NCI-H128 (cell line): ENCODE measurements around the gene NPIPA8.
"Not testable (repeated sequence)": the region's sequence is repeated elsewhere in the genome, so short reads cannot be mapped to it uniquely, and the experiment has no call there.

Source experiments
- DNase-seq: peaks from one replicate; lab custom pipeline; 2025; ENCODE audit not compliant: unreplicated experiment; lab: John Stamatoyannopoulos, UW

Gene NPIPA8

DNA sequence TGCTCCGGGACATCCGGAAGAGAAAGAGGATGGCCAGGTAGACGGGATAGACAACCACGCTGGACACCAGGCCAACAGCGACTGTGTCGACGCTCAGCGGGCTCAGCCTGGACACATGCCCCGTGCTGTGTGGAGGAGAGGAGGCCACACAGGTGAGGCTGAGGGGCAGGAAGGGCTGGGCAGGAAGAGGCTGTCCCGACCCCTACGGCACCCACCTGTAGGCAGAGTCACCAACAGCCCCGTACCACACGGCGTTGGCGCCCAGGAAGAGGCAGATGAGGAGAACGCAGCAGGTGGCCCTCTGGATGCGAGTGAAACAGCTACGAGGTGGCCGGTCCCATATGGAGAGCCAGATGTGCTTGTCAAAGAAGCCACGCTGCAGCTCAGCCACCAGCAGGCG lies at the start of gene NPIPA8:
Gene NPIPA8 (minus strand): TSS at position 101 of the 400 bp plus-strand sequence. CDS start 4,074 bp downstream, outside the sequence.
- DNase-seq = not testable (repeated sequence)

DNA sequence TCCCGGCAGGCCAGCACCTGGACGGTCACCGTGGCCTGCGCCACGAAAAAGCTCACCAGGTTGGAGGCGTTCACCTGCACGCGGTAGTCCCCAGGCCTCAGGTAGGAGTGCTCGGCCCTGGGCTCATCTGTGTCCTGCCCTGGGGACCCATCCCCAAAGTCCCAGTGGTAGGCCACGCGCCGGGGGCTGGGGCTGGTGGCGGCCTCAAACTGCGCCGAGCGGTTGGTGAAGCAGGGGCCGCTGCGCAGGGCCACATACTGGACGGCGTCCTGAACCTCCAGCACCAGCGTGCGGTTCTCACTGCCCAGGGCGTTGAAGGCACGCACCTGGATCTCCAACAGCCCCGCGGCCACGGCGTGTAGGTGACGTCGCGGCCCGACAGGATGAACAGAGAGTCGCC lies 48.7 kb upstream of the NPIPA8 start:
- not testable (repeated sequence) for DNase-seq

DNA sequence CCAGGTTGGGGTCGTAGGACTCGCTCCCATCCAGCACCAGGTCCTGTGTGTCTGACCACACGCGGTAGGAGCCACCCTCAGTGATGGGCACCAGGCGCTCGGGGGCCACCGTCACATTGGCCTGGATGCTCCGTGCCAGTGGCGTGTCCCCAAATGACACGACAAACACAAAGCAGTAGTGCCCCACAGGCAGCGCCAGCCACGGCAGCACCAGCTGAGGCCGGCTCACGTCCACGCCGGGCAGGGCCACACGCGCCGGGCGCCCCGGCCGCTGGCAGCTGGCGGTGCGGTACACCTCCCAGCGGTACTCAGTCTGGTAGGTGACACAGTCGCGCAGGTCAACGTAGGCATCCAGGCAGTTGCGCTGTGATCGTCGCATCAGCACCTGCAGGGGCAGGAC lies 48.3 kb upstream of the NPIPA8 start:
- DNase-seq = not testable (repeated sequence)

DNA sequence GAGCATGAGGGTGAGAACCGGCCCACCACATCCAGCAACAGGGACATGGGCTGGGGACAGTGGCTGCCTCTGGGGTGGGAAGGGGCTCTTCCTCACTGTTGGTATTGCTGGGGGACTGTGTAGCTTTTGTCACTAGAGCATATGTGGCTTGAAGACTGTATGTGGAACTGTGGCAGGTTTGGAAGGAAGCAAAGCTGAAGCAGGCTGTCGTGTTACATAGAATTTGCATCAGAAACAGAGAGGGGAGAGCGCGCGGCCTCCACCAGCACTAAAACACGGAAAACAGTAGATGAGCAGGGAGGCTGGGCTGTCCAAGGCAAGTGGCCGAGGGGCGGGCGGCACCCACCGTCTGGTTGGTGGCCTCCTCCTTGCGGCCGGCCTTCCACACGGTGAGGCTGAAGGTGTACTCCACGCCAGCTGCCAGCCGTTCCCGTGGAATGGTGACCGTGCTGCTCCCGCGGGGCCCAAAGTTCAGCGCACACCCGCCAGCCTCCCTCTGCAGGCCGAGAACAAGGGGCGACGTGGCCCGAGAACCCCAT lies 47.6 kb upstream of the NPIPA8 start:
- not testable (repeated sequence) for DNase-seq

DNA sequence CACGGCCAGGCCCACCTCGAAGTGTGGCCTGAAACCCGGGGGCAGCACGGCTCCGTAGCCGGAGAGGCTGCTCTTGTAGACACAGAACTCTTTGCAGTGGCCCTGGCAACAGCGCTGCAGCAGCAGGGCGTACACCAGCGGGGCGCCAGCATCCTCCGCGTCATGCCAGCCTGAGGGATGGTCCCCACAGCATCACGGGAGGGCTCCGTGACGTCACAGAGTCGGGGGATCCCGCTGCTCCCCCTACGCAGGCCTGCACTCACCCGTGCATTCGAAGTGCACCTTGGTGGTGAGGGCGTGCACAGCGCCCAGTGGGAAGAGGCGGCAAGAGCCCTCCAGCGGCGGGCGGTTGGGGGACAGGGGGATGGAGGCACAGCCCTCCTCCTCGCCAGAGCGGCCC lies 46.2 kb upstream of the NPIPA8 start:
- DNase-seq = not testable (repeated sequence)

DNA sequence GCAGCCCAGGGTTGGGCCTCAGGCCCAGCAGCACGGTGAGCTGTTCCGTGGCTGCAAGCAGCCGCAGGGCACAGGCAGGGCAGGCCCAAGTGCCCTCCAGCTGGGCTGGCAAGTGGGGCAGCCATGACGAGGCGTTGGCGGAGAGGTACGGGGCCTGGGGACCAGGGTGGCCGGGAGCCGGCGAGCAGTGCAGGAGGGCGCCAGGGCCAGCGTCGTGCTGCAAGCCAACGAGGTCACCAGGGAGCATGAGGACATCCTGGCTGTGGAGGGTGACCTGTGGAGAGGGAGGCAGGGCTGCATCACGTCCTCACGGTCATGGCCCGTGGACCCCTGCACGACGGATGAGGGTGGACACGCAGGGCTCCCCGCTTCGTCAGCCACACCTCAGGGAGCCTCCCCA lies 11.2 kb upstream of the NPIPA8 start:
- DNase-seq = not testable (repeated sequence)

DNA sequence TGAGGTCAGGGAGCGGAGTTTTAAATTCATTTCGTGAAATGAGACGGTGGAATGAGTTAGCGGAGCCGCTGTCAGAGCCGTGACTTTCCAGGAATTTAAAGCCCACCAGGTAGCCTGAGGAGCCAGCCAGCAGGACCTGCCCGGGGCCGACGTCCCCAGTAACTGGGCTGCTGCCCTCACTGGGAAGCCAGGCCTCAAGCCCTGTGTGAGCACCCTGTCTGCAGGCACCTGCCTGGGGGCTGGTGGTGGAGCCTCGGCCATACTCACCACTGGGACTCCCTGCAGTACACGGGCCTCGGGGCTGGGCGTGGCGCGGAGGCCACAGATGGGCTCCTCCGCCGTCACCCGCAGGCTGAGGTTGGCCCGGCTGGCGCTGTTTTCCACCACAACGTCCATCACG lies 10.5 kb upstream of the NPIPA8 start:
- not testable (repeated sequence) for DNase-seq

DNA sequence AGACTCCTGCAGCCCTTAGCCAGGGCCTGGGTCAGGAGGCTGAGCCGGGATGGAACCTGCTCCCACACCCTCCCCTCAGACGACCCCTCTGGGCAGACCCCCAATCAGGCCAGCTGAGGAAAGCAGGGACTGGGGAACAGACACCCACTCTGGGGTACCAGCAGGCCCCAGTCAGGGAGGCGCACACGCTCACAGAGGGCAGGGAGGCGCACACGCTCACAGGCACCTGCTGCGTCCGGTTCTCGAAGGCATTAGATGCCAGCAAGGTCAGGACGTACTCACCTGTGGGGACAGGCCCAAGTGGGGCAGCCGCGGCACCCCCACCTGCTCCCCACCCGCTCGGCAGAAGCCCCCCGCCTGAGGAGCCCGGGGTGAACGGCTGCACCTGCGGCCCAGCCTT lies 8.1 kb upstream of the NPIPA8 start:
- not testable (repeated sequence) for DNase-seq

DNA sequence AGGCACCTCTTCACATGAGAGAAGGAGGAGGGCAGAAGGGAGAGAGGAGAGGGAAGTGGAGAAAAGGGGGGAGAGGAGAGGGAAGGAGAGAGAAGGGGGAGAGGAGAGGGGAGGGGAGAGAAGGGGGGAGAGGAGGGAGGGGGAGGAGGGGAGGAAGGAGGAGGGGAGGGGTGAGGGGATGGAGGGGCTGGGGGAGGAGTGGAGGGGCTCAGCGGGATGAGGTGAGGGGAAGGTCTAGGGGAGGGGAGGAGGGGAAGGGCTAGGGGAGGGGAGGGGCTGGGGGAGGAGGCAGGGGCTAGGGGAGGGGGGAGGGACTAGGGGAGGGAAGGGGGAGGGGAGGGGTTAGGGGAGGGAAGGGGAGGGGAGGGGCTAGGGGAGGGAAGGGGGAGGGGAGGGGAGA lies 5.5 kb upstream of the NPIPA8 start:
- not testable (repeated sequence) for DNase-seq

DNA sequence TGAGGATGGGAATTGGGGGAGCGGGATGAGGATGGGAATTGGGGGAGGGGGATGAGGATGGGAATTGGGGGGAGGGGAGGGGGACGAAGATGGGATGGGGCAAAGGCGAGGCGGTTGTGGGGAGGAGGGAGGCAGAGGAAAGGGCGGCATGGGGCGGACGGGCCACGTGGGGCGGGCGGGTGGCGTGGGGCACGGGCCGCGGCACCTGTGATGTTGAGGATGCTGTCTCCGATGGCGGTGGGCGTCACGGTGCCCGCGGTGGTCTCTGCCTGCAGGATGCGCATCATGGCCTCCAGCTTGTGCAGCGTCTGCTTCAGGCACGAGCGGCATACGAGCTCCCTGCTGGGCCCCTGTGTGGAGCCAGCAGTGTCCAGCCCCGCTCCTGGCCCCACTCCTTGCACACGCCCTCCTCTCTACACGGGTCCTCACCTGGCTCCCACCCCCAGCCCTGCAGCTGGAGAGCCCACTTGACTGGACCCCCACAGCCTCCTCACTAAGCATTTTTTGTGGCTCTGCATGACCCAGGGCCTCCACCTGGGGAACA lies 5.0 kb upstream of the NPIPA8 start:
- DNase-seq = not testable (repeated sequence)

DNA sequence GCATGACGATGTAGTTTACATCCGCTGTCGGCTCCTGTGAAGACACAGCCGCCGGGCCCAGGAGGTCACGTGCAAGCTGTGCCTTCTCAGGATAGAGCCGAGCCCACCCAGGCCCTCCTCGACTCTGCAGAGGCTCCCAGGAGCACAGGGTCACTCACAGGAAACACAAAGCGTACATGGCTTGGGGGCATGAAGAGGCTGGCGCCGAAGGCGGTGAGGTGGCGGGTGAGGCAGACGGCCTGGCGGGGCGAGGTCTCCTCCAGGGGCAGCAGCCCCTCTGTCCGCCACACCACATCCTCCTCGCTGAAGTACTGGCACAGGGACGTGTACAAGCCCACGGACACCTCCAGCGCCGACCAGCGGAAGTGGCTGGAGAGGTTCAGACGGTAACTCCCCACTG lies 2.7 kb upstream of the NPIPA8 start:
- DNase-seq = not testable (repeated sequence)

DNA sequence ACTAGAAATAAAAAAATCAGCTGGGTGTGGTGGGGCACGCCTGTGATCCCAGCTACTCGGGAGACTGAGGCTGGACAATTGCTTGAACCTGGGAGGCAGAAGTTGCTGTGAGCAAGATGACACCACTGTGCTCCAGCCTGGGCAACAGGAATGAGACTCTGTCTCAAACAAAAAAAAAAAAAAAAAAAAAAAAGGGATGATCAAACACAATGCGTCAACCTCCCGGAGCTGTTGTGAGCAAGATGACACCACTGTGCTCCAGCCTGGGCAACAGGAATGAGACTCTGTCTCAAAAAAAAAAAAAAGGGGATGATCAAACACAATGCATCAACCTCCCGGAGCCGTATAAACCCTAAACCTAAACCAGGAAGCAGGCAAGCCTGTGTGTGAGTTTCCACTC lies 24.7 kb downstream of the NPIPA8 start:
- DNase-seq = not testable (repeated sequence)

DNA sequence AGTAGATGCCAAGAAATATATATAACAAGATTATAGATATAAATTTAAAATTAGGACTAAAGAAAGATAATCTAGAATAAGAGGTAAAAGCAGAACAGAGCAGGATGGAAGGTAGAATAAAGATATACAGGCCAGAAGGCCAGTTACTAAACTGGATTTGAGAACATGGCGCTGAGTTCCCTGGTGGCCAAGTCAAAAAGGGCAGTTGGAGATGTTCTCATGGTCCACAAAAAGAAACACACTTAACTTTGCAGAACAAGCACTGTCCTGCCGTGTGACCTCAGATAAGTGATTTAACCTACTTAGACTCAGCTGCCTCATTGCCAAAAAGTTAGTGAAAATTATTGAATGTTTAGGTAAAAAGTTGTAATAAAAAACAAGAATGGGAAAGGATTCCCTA lies 27.4 kb downstream of the NPIPA8 start:
- DNase-seq = not testable (repeated sequence)

DNA sequence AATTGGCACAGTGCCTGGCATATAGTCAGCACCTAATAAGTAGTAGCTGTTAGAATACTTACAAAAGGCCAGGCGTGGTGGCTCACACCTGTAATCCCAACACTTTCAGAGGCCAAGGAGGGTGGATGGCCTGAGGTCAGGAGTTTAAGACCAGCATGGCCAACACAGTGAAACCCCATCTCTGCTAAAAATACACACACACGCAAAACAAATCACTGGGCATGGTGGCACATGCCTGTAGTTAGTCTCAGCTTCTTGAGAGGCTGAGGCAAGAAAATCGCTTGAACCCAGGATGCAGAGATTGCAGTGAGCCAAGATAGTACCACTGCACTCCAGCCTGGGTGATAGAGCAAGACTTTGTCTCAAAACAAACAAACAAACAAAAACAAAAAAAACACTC lies 29.3 kb downstream of the NPIPA8 start:
- DNase-seq = not testable (repeated sequence)

DNA sequence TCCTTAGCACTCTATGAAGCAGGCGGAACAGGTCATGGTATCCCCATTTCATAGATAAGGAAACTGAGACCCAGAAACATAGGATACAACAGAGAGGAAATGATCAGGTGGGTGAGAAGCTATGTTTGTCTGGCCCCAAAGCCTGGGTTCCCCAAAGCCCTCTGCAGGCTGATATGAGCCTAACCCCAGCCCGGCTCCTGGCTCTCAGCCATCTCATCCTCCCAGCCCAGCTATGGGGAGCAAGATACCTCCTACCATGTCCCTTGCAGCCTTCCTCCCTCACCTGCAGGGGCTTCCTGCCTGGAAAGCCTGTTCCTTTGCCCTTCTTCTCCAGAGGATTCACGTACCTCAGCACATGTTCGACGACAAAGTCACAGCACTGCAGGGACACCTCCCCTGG lies 30.5 kb downstream of the NPIPA8 start:
- DNase-seq = not testable (repeated sequence)

DNA sequence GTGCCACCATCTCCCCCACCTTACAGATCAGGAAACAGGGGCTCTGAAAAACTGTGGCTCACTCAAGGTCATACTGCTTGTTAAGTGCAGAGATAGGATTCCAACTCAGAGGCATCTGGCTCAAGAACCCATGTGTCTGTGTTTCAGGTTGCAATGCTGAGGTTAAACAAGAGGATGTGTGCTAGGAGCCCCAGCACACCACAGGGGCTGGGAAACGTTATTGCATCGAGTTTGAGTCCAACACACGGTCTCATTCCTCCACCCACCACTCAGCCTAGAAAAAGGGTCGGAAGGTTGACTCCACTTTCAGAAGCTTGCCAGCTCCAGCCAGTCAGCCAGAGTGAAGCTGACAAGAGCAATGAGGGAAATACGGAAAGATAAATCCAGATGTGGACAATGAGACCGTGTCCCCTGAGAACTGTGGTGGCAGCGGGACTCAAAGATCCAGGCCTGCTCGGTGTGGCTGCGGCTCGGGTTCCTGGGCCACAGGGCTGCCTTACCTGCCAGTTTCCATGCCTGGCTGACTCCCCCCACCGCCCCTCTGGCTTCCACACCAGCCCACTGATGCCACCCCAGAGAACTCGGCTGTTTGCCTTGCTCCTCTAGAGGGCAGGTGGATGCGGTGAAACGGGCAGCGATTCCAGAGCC lies 33.4 kb downstream of the NPIPA8 start:
- not testable (repeated sequence) for DNase-seq

DNA sequence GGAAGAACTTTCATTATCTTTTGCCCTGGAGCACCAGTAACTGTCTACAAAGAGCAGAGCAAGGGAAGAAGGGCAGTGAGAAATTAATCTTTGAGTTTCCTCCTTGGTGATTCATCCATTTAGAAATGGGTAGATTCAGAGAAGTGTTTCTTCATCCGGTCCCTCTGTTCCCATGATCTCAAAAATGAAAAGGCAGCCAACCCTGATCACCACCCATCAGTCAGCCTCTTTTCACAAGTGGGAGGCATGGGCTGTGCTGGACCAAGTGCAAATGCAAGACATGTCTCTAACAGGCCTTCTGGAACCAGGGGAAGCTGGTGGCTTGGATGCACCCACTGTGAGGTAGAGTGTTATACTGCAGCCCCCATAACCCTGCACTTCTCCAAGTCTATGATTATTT lies 38.8 kb downstream of the NPIPA8 start:
- not testable (repeated sequence) for DNase-seq

DNA sequence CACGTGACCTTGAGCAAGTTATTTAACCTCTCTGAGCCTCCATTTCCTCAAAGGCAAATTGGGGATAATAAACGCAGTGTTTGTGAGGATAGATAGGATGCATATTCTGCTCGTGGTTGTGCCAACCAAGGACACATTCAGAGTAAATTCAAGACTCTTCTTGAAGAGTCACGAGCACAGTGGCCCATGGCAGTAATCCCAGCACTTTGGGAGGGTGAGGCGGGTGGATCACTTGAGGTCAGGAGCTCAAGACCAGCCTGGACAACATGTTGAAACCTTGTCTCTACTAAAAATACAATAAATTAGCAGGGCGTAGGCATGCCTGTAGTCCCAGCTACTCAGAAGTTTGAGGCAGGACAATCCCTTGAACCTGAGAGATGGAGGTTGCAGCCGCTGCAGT lies 39.6 kb downstream of the NPIPA8 start:
- not testable (repeated sequence) for DNase-seq

DNA sequence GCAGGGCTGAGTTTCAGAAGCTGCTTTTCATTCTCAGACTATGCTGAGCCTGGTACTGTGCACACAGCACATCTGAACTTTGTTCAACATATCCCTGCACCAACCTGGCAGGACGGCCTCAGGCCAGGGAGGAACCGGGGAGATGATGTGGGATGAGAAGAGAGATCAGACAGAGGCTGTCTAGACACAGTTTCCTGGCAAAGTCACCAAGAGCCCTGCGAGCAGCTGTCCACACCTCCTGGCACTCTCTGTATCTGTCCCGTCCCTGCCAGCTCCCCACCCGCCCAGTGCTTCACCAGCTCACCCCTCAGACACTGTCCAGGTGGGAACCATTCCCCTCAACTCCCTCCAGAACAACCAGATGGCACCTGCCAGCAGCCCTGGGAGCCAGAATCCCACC lies 42.2 kb downstream of the NPIPA8 start:
- DNase-seq = not testable (repeated sequence)

DNA sequence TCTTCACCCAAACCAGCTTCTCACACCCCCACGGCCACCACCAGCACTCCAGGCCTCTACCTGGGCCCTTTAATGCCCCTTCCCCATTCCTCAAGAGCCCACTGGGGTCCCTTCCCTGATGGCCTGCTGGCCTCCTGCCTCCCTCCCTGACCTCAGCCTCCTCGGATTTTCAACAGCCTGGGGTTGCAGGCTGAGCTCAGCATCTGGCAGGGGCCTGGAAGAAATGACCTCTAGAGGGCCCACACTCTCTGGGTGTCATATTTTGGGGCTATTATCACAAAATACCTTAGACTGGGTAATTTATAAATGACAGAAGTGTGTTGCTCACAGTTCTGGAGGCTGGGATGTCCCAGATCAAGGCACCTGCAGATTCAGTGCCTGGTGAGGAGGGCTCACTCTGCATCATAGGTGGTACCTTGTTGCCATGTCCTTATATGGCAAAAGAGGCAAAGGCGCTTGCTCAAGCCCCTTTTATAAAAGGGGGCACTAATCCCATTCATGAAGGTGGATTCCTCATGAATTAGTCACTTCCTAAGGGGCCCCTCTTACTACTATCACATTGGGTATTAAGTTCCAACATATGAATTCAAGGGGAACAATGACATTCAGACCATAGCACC lies 43.1 kb downstream of the NPIPA8 start:
- not testable (repeated sequence) for DNase-seq

DNA sequence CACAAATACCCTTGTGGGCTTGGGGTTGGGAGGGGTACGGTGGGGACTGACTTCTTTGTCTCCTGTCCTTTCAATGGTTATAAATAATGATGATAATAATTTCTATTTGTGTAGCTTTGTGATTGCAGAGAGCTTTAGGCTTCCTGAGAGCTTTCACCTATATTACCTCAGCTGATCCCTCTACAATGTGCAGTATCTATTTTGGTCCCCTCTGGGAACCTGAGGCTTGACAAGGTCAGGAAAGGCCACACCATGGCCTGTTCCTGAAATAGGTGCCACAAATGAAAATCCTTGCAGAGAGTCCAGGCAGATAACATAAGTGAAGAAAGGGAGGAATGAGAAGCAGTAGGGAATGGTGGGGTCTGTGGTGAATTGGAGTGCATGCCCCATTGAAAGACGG lies 45.6 kb downstream of the NPIPA8 start:
- not testable (repeated sequence) for DNase-seq

DNA sequence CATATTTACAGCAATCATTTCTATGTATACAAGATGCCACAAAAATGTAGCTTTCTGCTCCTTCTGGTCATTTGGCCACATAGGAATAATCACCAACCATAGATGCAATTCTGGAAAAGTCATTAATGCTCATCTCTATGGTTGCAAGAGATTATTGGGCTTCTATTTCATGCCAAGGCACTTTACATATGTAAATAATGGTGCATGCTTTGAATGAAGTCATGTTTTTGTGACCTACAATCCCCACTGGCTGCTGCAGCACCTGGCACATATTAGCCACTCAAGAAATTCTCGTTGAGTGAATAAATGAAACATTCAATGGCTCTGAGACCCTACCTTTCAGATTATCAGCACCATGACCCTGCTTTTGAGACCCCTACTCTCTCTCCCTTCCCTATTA lies 50.2 kb downstream of the NPIPA8 start:
- DNase-seq = not testable (repeated sequence)
